IPS-18a (cell line): ENCODE results near the gene OBSCN.
"Not testable (repeated sequence)": the region's sequence is repeated elsewhere in the genome, so short reads cannot be mapped to it uniquely, and the experiment has no call there.

Experiments used
- H3K27ac ChIP-seq: one replicate; pipeline ENCODE4 v1.5.1; 2013; ENCODE audit warnings: low read length
- H3K27me3 ChIP-seq: one replicate; pipeline ENCODE4 v1.6.1; 2013; ENCODE audit warnings: mild to moderate bottlenecking, low read length; ENCODE audit not compliant: control insufficient read depth, insufficient read depth
- H3K36me3 ChIP-seq: one replicate; pipeline ENCODE4 v1.6.1; 2013; ENCODE audit warnings: low read depth, low read length; ENCODE audit not compliant: control insufficient read depth
- H3K4me1 ChIP-seq: one replicate; pipeline ENCODE4 v1.6.1; 2013; ENCODE audit warnings: low read depth, low read length; ENCODE audit not compliant: control insufficient read depth
- H3K4me3 ChIP-seq: one replicate; pipeline ENCODE4 v1.5.1; 2013; ENCODE audit warnings: low read length
- H3K9ac ChIP-seq: one replicate; pipeline ENCODE4 v1.6.1; 2013; ENCODE audit warnings: mild to moderate bottlenecking, low read length, moderate library complexity
- H3K9me3 ChIP-seq: one replicate; pipeline ENCODE4 v1.6.1; 2013; ENCODE audit warnings: low read depth, low read length; ENCODE audit not compliant: control insufficient read depth

The OBSCN gene

DNA sequence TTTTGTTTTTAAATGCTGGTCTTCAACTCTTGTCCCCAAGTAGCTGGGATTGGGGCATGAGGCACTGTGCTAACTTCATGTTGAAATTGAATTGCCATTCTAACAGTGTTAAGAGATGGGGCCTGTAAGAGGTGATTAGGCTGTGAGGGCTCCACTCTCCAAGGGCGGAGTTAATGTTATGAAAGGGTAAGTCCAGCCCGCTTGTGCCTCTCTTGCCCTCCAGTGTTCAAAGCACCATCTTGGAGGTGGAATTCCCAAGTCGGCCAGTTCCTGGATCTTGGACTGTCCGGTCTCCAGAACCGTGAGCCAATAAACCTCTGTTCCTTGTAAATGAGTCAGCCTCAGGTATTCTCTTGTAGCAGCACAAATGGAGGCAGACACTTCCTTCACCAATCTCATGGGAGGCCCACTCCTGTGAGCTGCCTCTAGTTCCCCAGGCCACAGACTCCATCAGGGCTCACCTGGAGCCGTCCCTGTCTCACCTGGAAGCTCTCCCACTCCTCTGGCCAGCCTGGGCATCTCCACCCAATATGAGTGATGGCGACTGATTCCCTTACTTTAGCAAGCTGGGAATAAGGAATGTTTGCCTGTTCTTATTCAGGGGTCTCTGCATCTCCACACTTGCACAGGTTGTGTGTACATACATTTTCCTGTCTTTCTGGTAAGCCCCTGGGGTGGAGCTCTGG, 26.7 kb upstream of the OBSCN start:
- Histone ChIP-seq H3K36me3 (no peaks in the 10 kb centered on the region), H3K9ac (no peak overlapping the region), H3K4me3 (no peak overlapping the region), H3K27ac (no peak overlapping the region), H3K27me3 (no peaks in the 10 kb centered on the region), H3K9me3 (no peaks in the 10 kb centered on the region), H3K4me1 (no peaks in the 10 kb centered on the region)

DNA sequence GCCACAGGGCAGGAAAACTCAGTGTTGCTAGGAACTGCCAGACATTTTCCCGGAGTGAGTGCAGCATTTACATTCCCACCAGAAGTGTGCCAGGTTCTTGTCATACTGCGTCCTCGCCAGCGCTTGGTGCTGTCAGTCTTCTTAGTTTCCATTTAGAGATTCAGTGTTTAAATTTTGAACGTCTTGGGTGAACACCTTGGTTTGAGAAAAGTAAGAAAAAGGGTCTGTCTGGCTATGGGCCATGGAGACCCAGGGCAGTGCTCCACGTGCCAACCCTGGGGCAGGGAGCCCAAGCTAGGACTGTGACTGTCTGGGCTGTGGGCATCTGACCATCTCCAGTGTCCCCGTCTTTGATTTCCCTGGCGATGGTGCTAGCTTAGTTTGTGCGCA, 26.2 kb upstream of the OBSCN start:
- Histone ChIP-seq H3K4me1 (no peaks in the 10 kb centered on the region), H3K9ac (no peak overlapping the region), H3K9me3 (no peaks in the 10 kb centered on the region), H3K36me3 (no peaks in the 10 kb centered on the region), H3K4me3 (no peak overlapping the region), H3K27me3 (no peaks in the 10 kb centered on the region), H3K27ac (no peak overlapping the region)

DNA sequence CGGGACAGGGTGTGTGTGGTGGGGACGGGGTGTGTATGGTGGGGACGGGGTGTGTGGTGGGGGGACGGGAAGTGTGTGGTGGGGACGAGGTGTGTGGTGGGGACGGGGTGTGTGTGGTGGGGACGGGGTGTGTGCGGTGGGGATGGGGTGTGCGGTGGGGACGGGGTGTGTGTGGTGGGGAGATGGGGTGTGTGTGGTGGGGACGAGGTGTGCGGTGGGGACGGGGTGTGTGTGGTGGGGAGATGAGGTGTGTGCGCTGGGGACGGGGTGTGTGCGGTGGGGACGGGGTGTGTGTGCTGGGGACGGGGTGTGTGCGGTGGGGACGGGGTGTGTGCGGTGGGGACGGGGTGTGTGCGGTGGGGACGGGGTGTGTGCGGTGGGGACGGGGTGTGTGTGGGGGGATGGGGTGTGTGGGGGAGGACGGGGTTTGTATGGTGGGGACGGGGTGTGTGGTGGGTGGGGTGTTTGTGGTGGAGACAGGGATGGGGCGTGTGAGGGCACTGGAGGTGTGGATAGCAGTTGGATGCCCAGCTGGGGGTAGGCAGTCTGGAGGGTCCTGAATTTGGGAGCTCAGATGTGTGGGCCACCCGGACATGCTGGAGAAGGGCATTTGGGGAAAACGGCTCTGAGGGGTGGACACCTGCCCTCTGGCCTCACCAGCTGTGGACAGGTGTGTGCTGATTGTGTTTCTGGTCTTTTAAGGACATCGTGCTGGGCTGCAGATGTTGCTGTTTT, 25.4 kb upstream of the OBSCN start:
- Histone ChIP-seq H3K27me3 (no peaks in the 10 kb centered on the region), H3K27ac (no peak overlapping the region), H3K4me1 (no peaks in the 10 kb centered on the region), H3K4me3 (no peak overlapping the region), H3K9ac (no peak overlapping the region), H3K36me3 (no peaks in the 10 kb centered on the region), H3K9me3 (no peaks in the 10 kb centered on the region)

DNA sequence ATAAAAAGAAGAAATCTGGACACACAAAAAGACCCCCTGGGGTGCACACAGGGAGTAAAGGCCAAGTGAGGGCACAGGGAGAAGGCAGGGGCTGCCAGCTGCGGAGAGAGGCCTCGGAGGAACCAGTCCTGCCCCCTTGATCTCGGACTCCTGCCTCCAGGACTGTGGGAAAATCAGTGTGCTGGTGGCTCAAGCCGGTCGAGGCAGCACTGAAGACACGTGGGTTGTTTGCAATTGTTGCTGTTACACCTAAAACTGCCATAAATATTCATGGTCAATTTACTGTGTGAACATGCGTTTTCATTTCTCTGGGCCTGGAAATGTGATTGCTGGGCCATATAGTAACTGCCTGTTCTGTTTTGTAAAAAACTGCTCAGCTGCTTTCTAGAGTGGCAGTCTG, 23.7 kb upstream of the OBSCN start:
- Histone ChIP-seq H3K27ac (no peak overlapping the region), H3K9ac (no peak overlapping the region)

DNA sequence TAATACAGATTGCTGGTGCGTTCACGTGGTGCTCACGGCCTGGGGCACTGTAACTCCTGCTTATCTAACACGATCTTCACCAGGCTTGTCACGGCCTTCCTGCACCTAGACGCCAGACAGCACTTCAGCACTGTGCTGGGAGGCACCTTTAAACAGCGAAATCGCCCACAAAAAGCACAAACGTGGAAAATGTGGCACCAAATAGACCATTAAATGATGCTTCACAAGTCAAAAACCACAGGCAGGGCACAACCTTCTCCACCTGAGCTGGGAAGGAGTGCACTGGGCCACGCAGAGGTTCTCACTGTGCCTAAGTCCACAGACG, 22.2 kb upstream of the OBSCN start:
- Histone ChIP-seq H3K4me3 (no peak overlapping the region), H3K4me1 (no peaks in the 10 kb centered on the region), H3K9me3 (no peaks in the 10 kb centered on the region), H3K27me3 (no peaks in the 10 kb centered on the region), H3K36me3 (no peaks in the 10 kb centered on the region), H3K9ac (no peak overlapping the region), H3K27ac (no peak overlapping the region)

More for the DNA sequence above, 23.7 kb upstream of the OBSCN start:
- Histone ChIP-seq H3K9me3 (no peaks in the 10 kb centered on the region), H3K36me3 (no peaks in the 10 kb centered on the region), H3K4me3 (no peak overlapping the region), H3K27me3 (no peaks in the 10 kb centered on the region), H3K4me1 (no peaks in the 10 kb centered on the region)

DNA sequence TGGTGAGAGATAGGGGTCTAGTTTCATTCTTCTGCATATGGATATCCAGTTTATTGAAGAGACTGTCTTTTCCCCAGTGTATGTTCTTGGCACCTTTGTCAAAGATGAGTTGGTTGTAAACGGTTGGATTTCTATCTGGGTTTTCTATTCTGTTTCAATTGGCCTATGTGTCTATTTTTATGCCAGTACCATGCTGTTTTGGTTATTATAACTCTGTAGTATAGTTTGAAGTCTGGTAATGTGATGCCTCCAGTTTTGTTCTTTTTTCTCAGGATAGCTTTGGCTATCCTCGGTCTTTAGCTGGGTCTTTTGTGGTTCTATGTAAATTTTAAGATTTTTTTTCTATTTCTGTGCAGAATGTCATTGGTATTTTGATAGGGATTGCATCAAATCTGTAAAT, 19.6 kb upstream of the OBSCN start:
- H3K9ac ChIP-seq, H3K9me3 ChIP-seq, H3K27me3 ChIP-seq, H3K4me1 ChIP-seq, H3K36me3 ChIP-seq, H3K4me3 ChIP-seq, H3K27ac ChIP-seq: not testable (repeated sequence)

DNA sequence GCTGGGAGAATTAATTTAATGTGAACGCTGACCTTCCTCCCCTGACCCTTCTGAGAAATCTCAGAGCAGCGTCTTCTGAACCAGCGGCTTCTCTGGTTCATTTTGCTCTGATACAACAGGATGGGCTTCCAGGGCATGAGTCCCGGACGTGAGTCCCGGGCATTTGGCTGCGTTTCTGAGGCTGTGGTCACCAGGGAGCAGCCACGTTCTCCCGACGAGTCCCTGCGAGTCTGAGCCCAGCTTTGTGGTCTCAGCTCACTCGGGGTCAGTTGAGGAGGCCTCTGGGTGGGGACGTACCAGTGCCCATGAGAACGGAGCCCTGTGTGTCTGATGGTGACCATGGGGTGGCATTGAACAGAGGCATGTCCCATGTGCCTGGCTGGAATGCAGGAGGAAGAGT, 17.7 kb upstream of the OBSCN start:
- Histone ChIP-seq H3K27me3 (no peaks in the 10 kb centered on the region), H3K4me1 (no peaks in the 10 kb centered on the region), H3K9me3 (no peaks in the 10 kb centered on the region), H3K27ac (no peak overlapping the region), H3K9ac (no peak overlapping the region), H3K4me3 (no peak overlapping the region), H3K36me3 (no peaks in the 10 kb centered on the region)

DNA sequence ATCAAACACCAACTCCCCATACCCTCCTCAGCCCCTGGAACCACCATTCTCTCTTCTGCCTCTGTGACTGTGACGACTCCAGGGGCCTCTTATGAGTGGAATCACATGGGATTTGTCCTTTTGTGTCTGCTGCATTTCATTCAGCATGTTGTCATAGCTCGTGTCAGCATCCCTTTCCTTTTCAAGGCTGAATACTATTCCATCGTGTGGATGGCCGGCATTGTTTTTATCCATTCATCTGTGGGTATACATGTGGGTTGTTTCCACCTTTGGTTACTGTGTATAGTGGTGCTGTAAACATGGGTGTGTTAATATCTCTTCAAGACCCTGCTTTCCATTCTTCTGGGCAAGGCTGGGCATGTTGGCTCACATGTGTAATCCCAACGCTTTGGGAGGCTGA, 17.1 kb upstream of the OBSCN start:
- Histone ChIP-seq H3K9me3 (no peaks in the 10 kb centered on the region), H3K36me3 (no peaks in the 10 kb centered on the region), H3K4me1 (no peaks in the 10 kb centered on the region), H3K27ac (no peak overlapping the region), H3K9ac (no peak overlapping the region), H3K4me3 (no peak overlapping the region), H3K27me3 (no peaks in the 10 kb centered on the region)

DNA sequence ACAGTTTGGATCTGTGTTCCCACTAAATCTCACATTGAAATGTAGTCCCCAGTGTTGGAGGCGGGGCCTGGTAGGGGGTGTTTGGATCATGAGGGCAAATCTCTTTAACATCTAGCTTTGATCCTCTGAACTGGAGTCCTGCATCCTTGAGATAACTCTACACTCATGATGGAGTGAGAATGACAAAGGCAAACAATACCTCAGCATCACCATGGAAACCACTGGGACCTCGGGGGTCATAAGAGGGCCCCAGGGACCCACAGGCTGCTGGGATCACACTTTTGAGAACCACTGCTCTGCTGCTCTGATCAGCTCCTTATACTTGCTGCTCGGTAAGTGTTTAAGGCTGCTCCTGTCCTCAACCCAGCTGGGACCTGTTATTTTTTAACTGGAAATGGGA, 13.4 kb upstream of the OBSCN start:
- Histone ChIP-seq H3K9ac (no peak overlapping the region), H3K36me3 (no peaks in the 10 kb centered on the region), H3K27me3 (no peaks in the 10 kb centered on the region), H3K27ac (no peak overlapping the region), H3K4me1 (no peaks in the 10 kb centered on the region), H3K4me3 (no peak overlapping the region), H3K9me3 (peaks cover 10% of the 10 kb centered on the region)

DNA sequence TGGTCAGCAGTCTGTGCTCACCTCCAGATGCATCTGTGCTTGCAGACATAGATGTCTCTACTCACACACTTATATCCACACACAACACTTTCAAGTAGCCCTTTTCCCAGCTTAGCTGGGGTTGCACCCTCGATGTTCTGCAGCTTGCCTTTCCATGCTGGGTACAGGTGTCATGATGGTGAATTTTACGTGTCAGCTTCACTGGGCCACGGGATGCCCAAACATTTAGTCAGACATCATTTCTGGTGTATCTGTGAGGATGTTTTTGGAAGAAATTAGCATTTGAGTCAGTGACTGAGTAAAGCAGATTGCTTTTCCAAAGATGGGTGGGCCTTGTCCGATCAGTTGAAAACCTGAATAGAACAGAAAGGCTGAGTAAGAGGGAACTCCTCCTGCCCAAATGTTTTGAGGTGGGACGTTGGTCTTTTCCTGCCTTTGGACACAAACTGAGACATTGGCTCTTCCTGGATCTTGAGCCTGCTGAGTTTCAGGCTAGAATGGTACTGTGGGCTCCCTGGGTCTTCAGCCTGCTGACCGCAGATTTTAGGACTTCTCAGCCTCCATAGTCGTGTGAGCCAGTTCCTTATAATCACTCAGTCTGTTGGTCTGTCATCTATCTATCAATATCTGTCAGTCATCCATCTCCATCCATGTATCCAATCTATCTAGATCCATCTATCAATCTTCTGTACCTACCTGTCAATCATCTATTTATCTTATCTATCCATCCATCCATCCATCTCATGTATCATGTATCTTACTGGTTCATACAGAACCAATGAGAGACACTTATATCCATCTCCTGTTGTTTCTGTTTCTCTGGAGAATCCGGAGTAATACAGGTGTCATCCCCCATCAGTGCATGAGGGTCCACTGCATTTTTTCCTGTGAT, 12.7 kb upstream of the OBSCN start:
- Histone ChIP-seq H3K9me3 (peaks cover 11% of the 10 kb centered on the region), H3K4me1 (no peaks in the 10 kb centered on the region), H3K27ac (no peak overlapping the region), H3K4me3 (no peak overlapping the region), H3K36me3 (no peaks in the 10 kb centered on the region), H3K27me3 (no peaks in the 10 kb centered on the region), H3K9ac (no peak overlapping the region)

DNA sequence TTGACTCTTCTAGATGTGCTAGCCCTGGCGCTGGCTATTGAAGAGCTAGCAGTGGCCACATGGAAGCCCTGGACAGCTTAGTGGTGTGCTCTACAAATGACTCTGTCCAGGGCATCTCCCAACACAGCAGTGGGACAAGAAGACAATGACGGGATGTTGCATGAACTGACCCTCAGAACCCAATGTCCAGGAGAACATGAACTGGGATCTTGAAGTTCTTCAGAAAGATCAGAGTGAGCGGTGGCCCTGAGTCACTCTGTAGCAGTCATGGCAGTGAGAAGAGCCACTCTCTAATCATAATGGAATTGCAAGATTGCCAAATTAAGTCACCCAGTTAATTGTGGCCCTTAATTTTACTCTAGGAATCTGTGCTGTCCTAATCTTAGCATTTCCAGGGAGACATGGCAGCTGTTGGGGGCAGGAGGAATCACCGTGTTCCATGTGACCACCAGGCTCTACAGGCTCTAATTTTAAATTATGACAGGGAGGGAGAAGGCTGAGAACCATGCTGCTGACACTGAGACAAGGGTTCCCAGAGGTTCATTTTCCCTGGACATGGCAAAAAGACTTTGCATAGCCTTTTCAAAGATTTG, 10.2 kb upstream of the OBSCN start:
- H3K27me3 ChIP-seq, result no peaks in the 10 kb centered on the region
- H3K27ac ChIP-seq, result no peak overlapping the region
- no peak overlapping the region for H3K4me3 ChIP-seq
- peaks cover 11% of the 10 kb centered on the region for H3K9me3 ChIP-seq
- H3K36me3 ChIP-seq, result no peaks in the 10 kb centered on the region
- no peaks in the 10 kb centered on the region for H3K4me1 ChIP-seq
- H3K9ac ChIP-seq, result no peak overlapping the region
